Activated T-helper 1 cell treated with anti-CD3 and anti-CD28 coated beads, Interleukin-12 subunit alpha, Interleukin-12 subunit beta, Interleukin-2, Interleukin-4 antibody, amounts not matched to agents 30 ng/mL and 10 ng/mL and 1 ng/mL, durations not matched to agents 14 hours and 24 hours and 36 hours (primary cell): ENCODE measurements around the gene DMRTB1. TPM values are rescaled to one million over a fixed set of nuclear protein-coding genes. Genes with fewer than 3 reads are reported as not detected.

Experiments
- DNase-seq: peaks from one replicate; pipeline ENCODE4 v3.0.0; 2021; ENCODE audit warnings: low spot score
- H3K27ac Mint-ChIP-seq: one replicate; pipeline ENCODE4 v1.8.0; 2021; ENCODE audit warnings: mild to moderate bottlenecking, mixed read lengths
- H3K27me3 Mint-ChIP-seq: one replicate; pipeline ENCODE4 v1.8.0; 2022; ENCODE audit warnings: mild to moderate bottlenecking, moderate library complexity, mixed read lengths; ENCODE audit not compliant: insufficient read depth
- H3K36me3 Mint-ChIP-seq: one replicate; pipeline ENCODE4 v1.8.0; 2021; ENCODE audit warnings: low read depth, mixed read lengths
- H3K4me1 Mint-ChIP-seq: one replicate; pipeline ENCODE4 v1.8.0; 2021; ENCODE audit warnings: low read depth, mixed read lengths
- H3K4me3 Mint-ChIP-seq: one replicate; pipeline ENCODE4 v1.8.0; 2021; ENCODE audit warnings: mild to moderate bottlenecking, moderate library complexity, mixed read lengths
- H3K9me3 Mint-ChIP-seq: one replicate; pipeline ENCODE4 v1.8.0; 2021; ENCODE audit warnings: mixed read lengths
- intact Hi-C: fragments of 100-400 bp; cut with micrococcal nuclease; formaldehyde crosslinking; loops from one replicate; pipeline ENCODE4 v1.15.1; 2024
- total RNA-seq: library from RNA; stranded (reverse); gene quantifications from 2 replicates; pipeline ENCODE4 v1.2.3, GENCODE V29; 2022

DMRTB1 gene
- total RNA-seq, 1 donor from 2014 or later: not detected

DNA sequence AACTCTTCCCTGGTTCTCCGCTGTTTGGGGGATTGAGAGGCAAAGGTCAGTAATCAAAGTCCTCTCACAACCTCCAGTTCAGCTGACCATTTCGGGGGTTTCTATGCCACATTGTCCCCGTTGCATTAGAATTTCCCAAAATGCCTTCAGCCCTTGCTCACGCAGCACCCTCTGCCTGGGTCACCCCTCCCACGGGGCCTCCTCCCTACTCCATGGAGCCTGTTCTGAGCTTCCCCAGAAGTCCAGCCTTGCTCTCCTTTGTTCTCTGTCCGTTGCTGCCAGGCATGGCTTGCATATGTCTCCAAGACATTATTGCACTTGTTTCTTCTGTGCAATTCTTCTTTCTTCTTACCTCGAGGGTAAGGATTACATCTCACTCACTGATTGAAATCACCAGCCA is 16.5 kb downstream of the DMRTB1 start:
- Mint-ChIP-seq H3K4me3 (no peak overlapping the region), H3K9me3 (no peaks in the 10 kb centered on the region), H3K27me3 (peaks cover 7% of the 10 kb centered on the region), H3K36me3 (no peaks in the 10 kb centered on the region), H3K27ac (no peak overlapping the region), H3K4me1 (no peaks in the 10 kb centered on the region)
- intact Hi-C loops: no loop called here
- no peak for DNase-seq

DNA sequence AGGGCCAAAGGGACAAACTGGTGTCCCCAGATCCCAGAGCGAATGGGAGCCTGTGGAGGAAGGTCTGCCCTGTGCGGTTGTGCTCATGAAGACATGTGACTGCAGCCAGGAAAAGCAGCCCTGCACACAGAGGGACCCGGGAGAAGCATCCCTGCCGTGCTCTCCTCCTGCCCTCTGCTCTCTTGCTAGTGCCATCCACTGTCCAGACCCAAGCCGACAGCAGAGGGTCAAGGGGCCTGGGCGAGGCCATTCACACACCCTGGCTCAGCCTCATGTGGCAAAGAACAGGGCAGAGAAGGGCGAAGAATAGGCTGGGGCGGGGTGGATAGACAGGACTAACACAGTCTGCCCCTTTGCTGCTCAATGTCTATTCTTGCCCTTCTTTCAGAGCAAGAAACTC is 17.4 kb downstream of the DMRTB1 start:
- intact Hi-C loops: no loop called here
- H3K36me3 Mint-ChIP-seq: no peaks in the 10 kb centered on the region
- no peak overlapping the region for H3K27ac Mint-ChIP-seq
- peaks cover 7% of the 10 kb centered on the region for H3K27me3 Mint-ChIP-seq
- no peak overlapping the region for H3K4me3 Mint-ChIP-seq
- no peaks in the 10 kb centered on the region for H3K9me3 Mint-ChIP-seq
- no peak for DNase-seq
- H3K4me1 Mint-ChIP-seq: no peaks in the 10 kb centered on the region

DNA sequence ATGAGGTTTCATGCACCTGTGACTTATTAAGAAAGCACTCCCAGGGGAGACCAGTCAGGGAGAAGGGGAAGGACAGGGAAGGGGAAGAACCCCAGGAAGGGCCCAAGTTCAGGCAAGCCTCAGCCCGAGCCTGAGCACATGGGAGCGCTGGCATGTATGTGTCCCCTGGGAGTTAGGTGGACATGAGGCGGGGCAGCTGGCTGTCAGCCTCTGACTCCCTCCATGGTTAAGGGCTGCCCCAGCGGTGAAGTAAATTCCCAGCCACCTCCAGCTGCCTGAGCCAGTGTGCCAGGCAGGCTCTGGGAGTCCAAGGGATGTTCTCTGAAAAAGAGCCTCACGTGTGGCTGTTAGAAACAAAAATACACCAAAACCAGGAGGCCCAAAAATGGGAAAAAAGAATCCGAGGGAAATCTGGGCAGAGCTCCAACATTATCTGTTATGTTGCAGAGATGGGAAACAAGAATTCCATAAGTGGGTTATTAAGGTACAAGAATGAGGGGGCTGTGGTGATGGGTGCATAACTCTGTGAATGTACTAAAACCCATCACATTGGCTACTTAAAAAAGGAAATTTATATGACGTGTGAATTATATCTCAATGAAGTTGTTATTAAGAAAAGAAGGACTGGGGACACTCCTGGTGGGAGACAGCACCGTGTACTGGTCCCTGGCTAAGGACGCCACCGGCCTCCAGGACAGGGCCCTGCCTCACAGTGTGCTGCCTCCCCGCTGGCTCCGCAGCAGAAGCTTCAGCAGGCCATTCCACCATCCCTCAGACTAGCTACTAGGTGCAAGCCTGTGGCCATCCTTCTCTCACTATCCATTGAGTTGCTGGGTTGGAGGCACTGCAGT is 18.7 kb downstream of the DMRTB1 start:
- H3K9me3 Mint-ChIP-seq: no peaks in the 10 kb centered on the region
- no peak for DNase-seq
- intact Hi-C loops: no loop called here
- no peak overlapping the region for H3K27ac Mint-ChIP-seq
- H3K4me3 Mint-ChIP-seq: no peak overlapping the region
- no peaks in the 10 kb centered on the region for H3K36me3 Mint-ChIP-seq
- no peaks in the 10 kb centered on the region for H3K4me1 Mint-ChIP-seq
- peaks cover 7% of the 10 kb centered on the region for H3K27me3 Mint-ChIP-seq

DNA sequence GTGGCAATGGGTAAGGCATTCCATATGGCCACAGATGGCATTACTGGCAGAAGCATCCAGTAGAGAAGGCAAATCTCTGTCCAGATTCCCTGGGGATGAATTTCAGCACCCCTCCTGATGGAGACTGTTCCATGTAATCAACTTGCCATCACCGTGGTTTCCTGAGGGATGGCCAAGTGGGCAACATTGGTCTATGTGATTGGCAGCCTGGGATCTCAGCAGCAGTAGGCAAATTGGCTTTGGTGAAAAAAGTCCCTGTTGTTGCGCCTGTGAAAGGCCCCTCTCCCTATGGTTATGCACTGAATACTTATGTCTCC is 19.3 kb downstream of the DMRTB1 start:
- no peak overlapping the region for H3K4me3 Mint-ChIP-seq
- H3K9me3 Mint-ChIP-seq: no peaks in the 10 kb centered on the region
- intact Hi-C loops: no loop called here
- no peak for DNase-seq
- no peaks in the 10 kb centered on the region for H3K36me3 Mint-ChIP-seq
- H3K27me3 Mint-ChIP-seq: peaks cover 7% of the 10 kb centered on the region
- no peaks in the 10 kb centered on the region for H3K4me1 Mint-ChIP-seq
- no peak overlapping the region for H3K27ac Mint-ChIP-seq

DNA sequence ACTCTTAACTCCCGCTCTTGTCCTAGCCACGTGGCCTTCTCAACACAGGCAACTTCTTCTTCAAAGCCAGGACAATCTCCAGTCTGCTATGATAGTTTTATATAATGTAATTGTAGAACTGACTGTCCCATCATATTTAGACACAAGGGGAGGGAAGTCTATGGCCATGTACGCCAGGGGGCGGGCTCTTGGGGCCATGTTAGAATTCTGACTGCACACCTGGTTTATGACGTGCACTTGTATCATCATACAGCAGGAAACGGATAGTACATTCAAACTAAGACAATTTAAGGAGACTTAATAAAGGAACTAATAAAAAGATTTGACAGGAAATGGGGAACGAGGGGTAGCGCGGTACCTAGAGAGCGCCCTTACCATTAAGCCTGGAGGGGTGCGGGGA is 21.5 kb downstream of the DMRTB1 start:
- H3K36me3 Mint-ChIP-seq: no peaks in the 10 kb centered on the region
- H3K4me1 Mint-ChIP-seq: peaks cover 4% of the 10 kb centered on the region
- H3K9me3 Mint-ChIP-seq: no peaks in the 10 kb centered on the region
- DNase-seq: no peak
- H3K27ac Mint-ChIP-seq: no peak overlapping the region
- no peak overlapping the region for H3K4me3 Mint-ChIP-seq
- H3K27me3 Mint-ChIP-seq: peaks cover 9% of the 10 kb centered on the region
- intact Hi-C loops: no loop called here

DNA sequence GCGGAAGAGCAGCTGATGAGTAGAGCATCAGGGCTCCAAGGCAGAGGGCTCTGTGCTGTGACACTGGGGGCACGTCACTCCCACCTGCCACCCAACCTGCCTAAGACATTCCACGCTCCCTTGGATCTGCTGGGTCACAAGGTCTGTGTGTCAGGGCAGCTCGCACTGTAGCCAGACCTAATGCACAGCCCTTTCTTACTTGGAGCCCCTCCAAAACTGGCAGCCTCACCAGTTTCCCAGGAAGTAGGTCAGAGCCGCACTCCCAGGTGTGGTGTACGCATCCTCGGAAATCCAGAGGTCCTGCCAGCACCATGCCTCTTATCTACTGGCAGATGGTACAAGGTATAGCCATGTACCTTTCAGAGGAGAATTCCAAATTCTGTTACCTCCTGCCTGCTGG is 22.3 kb downstream of the DMRTB1 start:
- Mint-ChIP-seq H3K4me1 (peaks cover 5% of the 10 kb centered on the region), H3K4me3 (no peak overlapping the region), H3K27me3 (peaks cover 12% of the 10 kb centered on the region), H3K27ac (no peak overlapping the region), H3K36me3 (no peaks in the 10 kb centered on the region), H3K9me3 (no peaks in the 10 kb centered on the region)
- intact Hi-C loops: no loop called here
- DNase-seq: no peak

DNA sequence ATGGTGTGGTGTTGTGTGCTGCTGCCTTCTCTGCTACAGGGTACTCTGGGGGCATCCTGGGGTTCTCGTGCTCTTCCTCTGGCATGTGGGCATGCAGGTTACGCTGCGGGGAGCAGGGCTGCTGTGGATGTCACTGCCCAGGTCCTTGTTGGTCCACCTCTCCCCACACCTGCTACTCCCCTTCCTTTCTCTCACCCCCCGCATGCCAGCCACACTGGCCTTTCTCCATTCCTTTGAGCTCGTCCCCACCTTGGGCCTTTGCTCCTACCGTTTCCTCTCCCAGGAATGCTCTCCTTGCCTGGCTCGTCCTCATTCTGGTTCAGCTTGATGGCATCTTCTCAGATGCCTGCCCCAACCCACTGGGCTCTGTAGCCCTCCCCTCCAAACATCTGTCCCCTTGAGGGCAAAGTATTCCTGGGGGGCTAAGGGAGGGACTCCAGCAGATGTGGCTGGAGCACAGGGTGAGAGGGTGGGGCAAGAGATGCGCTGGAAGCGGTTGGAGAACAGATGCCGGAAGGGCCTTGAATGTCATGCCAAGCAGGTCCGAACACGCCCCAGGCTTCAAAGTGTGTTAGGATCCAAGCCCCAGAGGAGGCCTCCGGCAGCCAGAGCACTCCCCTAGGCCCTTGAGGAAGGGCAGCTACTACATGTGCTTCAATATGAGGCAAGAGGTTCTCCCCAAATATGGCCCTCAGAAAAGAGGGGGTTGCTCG is 23.4 kb downstream of the DMRTB1 start:
- no peak for DNase-seq
- Mint-ChIP-seq H3K36me3 (no peaks in the 10 kb centered on the region), H3K4me1 (peaks cover 5% of the 10 kb centered on the region), H3K4me3 (no peak overlapping the region), H3K9me3 (no peaks in the 10 kb centered on the region), H3K27ac (no peak overlapping the region), H3K27me3 (peaks cover 16% of the 10 kb centered on the region)
- intact Hi-C loops: no loop called here

DNA sequence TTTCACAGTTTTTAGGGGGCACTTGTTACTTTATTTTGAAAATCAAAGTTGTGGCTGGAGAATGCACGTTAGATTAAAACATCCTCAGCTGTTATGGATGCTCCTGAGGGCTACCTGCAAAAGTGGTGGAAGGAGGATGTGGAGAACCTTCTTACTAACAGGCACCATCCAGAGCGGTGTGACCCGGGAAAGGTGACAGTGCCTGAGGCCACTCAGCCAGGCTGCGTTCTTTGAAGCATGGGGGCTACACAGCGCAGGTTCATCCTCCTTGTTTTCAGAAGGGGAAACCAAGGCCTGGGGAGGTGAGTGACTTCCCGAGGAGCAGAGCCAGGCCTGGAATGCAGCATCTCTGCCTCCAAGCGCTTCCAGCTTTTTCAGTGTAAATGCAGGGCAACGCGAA is 24.0 kb downstream of the DMRTB1 start:
- Mint-ChIP-seq H3K9me3 (no peaks in the 10 kb centered on the region), H3K4me3 (no peak overlapping the region), H3K27me3 (peaks cover 19% of the 10 kb centered on the region), H3K36me3 (no peaks in the 10 kb centered on the region), H3K4me1 (peaks cover 5% of the 10 kb centered on the region), H3K27ac (no peak overlapping the region)
- no peak for DNase-seq
- intact Hi-C loops: no loop called here

DNA sequence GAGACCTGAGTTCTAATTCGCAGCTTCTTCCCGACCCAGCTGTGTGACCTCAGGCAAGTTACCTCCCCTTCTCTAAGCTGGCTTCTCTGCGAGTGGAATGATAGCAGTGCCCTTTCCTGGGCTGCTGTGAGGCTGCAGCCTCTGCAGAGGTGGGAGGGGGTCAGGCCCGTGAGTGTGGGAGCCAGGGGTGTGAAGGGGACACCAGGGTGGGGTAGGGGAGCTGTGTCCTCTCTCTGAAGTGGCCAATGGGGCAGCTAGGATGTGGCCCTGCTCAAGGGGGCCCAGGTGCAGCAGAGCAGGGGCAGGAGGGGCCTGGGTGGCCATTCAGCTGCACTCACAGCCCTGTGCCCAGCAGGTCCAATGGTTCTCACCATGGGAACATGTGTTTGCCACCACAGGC is 24.5 kb downstream of the DMRTB1 start:
- Mint-ChIP-seq H3K27ac (no peak overlapping the region), H3K27me3 (peaks cover 20% of the 10 kb centered on the region), H3K36me3 (no peaks in the 10 kb centered on the region), H3K4me1 (peaks cover 5% of the 10 kb centered on the region), H3K9me3 (no peaks in the 10 kb centered on the region), H3K4me3 (no peak overlapping the region)
- no peak for DNase-seq
- intact Hi-C loops: loop anchor here (2.0 kb wide), 1 partner anchor 111 kb away; no protein-coding TSS in a partner anchor

DNA sequence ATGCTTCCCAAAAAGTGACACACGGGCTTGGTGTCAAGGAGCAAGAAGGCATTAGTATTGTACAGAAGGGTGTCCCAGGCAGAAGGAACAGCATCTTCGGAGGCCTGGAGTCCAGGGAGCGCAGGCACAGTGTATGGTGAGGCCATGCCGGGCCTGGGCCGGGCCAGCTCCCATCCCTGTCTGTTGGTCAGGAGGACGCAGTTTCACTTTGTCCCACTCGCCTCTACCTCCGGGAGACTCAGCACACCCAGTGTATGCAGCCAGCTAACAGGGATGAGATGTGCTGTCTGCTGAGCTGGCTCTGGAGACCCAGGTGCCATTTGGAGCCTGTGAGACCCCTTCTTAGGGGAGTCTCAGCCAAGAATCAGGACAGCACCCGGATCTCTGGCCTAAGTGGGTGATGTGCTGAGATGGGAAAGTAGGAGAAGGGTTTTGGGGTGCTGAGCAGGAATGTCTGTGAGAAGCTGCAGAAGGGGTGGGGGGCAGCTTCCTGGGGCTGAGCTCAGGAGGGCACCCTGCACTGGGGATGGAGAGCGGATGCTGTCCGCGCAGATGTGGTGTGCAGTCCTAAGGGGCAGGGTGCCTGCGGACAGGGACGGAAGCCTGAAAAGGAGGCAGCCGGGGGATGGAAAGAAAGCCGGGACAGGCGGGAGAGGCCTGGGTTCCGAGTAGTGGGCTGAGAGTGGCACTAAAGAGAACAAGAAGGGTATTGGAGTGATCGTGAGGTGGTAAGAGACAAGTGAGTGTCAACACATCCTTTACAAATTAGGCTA is 25.7 kb downstream of the DMRTB1 start:
- no peak overlapping the region for H3K27ac Mint-ChIP-seq
- H3K4me1 Mint-ChIP-seq: peaks cover 5% of the 10 kb centered on the region
- no peak overlapping the region for H3K4me3 Mint-ChIP-seq
- DNase-seq: no peak
- no peaks in the 10 kb centered on the region for H3K36me3 Mint-ChIP-seq
- peaks cover 16% of the 10 kb centered on the region for H3K27me3 Mint-ChIP-seq
- H3K9me3 Mint-ChIP-seq: no peaks in the 10 kb centered on the region
- intact Hi-C loops: loop anchor here (1.0 to 2.0 kb wide), 3 partner anchors 110 to 269 kb away; no protein-coding TSS in a partner anchor

DNA sequence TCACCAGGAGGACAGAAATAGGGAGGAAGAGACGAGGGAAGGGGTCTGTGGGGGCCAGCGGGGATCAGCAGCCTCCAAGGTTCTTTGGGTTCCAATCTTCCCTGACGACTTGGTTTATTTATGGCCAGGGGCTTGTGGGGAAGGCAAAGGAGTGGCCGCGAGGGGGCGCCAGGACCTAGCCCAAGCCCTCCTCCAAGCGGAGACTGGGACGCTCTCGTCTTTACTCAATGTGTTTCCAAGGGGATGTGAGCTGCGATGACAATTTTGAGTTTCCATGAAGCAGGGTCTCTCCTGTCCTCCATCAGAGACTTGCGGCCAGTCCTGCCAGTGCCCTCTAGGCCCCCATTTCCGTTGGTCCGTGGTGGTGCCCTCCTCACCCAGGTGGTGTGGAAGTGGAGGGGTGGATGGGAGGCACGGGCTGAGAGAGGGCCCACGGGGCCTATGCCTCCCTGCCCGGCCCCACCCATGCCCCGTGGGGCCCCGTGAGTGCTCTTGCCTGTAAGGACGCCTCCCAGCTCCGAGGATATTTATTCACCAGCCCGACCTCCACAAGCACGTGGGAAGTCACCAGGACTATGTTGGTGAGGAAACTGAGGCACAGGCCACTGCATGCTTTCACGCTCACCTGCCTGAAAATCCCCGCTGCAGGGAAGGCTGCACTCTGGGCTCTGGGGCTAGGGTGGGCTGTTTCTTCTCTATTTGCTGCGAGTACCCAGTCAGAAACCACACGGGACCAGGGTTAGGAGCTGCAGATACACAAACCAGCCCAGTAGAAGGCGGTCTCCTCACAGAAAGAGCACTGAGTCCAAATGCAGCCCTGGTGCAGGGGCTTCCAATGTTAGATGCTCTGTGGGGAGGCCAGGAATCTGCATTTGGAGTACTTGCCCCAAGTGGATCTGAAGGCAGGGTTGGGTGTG is 26.5 kb downstream of the DMRTB1 start:
- Mint-ChIP-seq H3K4me1 (peaks cover 5% of the 10 kb centered on the region), H3K27me3 (peaks cover 20% of the 10 kb centered on the region), H3K4me3 (no peak overlapping the region), H3K27ac (no peak overlapping the region), H3K9me3 (no peaks in the 10 kb centered on the region), H3K36me3 (no peaks in the 10 kb centered on the region)
- peak; percentile 49 for DNase-seq
- intact Hi-C loops: loop anchor here (1.0 to 2.0 kb wide), 3 partner anchors 109 to 269 kb away; no protein-coding TSS in a partner anchor

DNA sequence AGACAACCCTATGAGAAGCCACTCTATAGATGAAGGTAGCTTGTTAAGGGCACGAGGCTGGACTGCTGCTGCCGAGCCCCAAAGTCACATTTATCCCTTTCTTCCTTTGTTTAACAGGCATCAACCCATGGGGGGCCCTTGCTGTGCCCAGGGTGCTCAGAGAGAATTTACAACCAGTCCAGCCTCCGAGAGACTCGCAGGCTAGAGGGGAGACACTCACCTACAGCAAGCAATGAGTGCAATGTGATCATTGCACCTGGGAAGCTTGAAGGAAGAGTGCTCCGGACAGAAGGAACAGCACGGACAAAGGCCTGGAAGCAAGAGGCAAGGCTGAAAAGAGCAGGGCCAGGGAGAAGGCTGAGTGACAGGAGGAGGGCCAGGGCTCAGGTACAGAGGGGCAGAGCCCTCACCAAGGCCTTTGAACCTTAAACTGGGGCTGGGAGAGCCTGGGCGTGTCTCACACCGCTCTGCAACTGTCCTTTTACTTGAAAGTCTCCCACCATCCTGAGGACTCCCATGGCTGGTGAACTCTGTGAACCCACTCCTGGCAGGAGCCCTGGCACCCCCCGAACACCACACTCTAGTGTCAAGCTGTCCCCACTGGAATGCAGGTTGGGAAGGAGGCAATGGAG is 27.3 kb downstream of the DMRTB1 start:
- intact Hi-C loops: no loop called here
- no peaks in the 10 kb centered on the region for H3K36me3 Mint-ChIP-seq
- H3K27me3 Mint-ChIP-seq: peaks cover 20% of the 10 kb centered on the region
- peaks cover 5% of the 10 kb centered on the region for H3K4me1 Mint-ChIP-seq
- H3K27ac Mint-ChIP-seq: no peak overlapping the region
- DNase-seq: no peak
- H3K4me3 Mint-ChIP-seq: no peak overlapping the region
- H3K9me3 Mint-ChIP-seq: no peaks in the 10 kb centered on the region
